AG10803 (cell line): Measurements from ENCODE around the gene CCDC9B.

Source experiments
- DNase-seq: peaks from one replicate; pipeline ENCODE4 v3.0.0; 2010; ENCODE audit warnings: low read depth
- H3K4me3 ChIP-seq: 2 replicates; pipeline ENCODE4 v1.5.1; 2011; ENCODE audit warnings: mild to moderate bottlenecking, low read length, control low read depth
- CTCF ChIP-seq: conservative IDR thresholded peaks from 2 replicates; pipeline ENCODE4 v1.5.1; 2011; ENCODE audit warnings: mild to moderate bottlenecking, low read length, control low read depth, inconsistent platforms

Gene CCDC9B

GRCh38 chr15:40295877-40296560 lies 44.7 kb downstream of the CCDC9B start:
- no peak for TF ChIP-seq CTCF
- no peak for DNase-seq
- no peak overlapping the region for H3K4me3 ChIP-seq

- DNase-seq: no peak
- H3K4me3 ChIP-seq: no peak overlapping the region
- no peak for TF ChIP-seq CTCF
Observed at GRCh38 chr15:40295297-40295696, 45.4 kb downstream of the CCDC9B start.

GRCh38 chr15:40293905-40294895 lies 46.5 kb downstream of the CCDC9B start:
- no peak overlapping the region for H3K4me3 ChIP-seq
- TF ChIP-seq CTCF: no peak
- DNase-seq: no peak

GRCh38 chr15:40293006-40293405 lies 47.7 kb downstream of the CCDC9B start:
- DNase-seq: no peak
- TF ChIP-seq CTCF: no peak
- H3K4me3 ChIP-seq: no peak overlapping the region

GRCh38 chr15:40292246-40292645 lies 48.5 kb downstream of the CCDC9B start:
- H3K4me3 ChIP-seq: no peak overlapping the region
- DNase-seq: no peak
- no peak for TF ChIP-seq CTCF

GRCh38 chr15:40290918-40291574 lies 49.7 kb downstream of the CCDC9B start:
- TF ChIP-seq CTCF: no peak
- DNase-seq: peak; percentile 48
- H3K4me3 ChIP-seq: peak overlapping the region; percentile 38
